Smooth muscle cell (in vitro differentiated cells): ENCODE measurements around the gene NOP56. TPM values are rescaled to one million over a fixed set of nuclear protein-coding genes. Genes with fewer than 3 reads are reported as not detected.

Source experiments
- DNase-seq: peaks from one replicate; lab custom pipeline; 2025; ENCODE audit not compliant: unreplicated experiment; lab: John Stamatoyannopoulos, UW
- H2AFZ ChIP-seq: fragments of 200-600 bp; sonication (generic); 2 replicates; pipeline ENCODE4 v1.6.0; 2016; ENCODE audit warnings: antibody characterized with exemption, low read depth, mild to moderate bottlenecking
- H3F3A ChIP-seq: fragments of 200-600 bp; sonication (generic); 2 replicates; pipeline ENCODE4 v1.6.0; 2017; ENCODE audit warnings: antibody characterized with exemption, low read depth
- H3K27ac ChIP-seq: fragments of 200-600 bp; sonication (generic); 2 replicates; pipeline ENCODE4 v1.5.1; 2016; ENCODE audit warnings: low read depth, mild to moderate bottlenecking
- H3K27me3 ChIP-seq: fragments of 200-600 bp; sonication (generic); 2 replicates; pipeline ENCODE4 v1.6.1; 2016; ENCODE audit warnings: low read depth, mild to moderate bottlenecking
- H3K36me3 ChIP-seq: fragments of 200-600 bp; sonication (generic); 2 replicates; pipeline ENCODE4 v1.5.1; 2016; ENCODE audit warnings: low read depth
- H3K4me1 ChIP-seq: fragments of 200-600 bp; sonication (generic); 2 replicates; pipeline ENCODE4 v1.5.1; 2016; ENCODE audit warnings: low read depth
- H3K4me2 ChIP-seq: fragments of 200-600 bp; sonication (generic); 2 replicates; pipeline ENCODE4 v1.6.0; 2016; ENCODE audit warnings: mild to moderate bottlenecking
- H3K4me3 ChIP-seq: fragments of 200-600 bp; sonication (generic); 2 replicates; pipeline ENCODE4 v1.5.1; 2016; ENCODE audit warnings: mild to moderate bottlenecking
- H3K79me2 ChIP-seq: fragments of 200-600 bp; sonication (generic); 2 replicates; pipeline ENCODE4 v1.6.0; 2016; ENCODE audit warnings: low read depth, mild to moderate bottlenecking
- H3K9ac ChIP-seq: fragments of 200-600 bp; sonication (generic); 2 replicates; pipeline ENCODE4 v1.6.0; 2016; ENCODE audit warnings: low read depth
- H3K9me3 ChIP-seq: fragments of 200-600 bp; sonication (generic); replicated peaks from 2 replicates; pipeline ENCODE4 v1.5.1; 2016; ENCODE audit warnings: low read depth
- H4K20me1 ChIP-seq: fragments of 200-600 bp; sonication (generic); 2 replicates; pipeline ENCODE4 v1.6.0; 2016; ENCODE audit warnings: low read depth
- CTCF ChIP-seq: fragments of 200-600 bp; sonication (generic); IDR thresholded peaks from 2 replicates; pipeline ENCODE4 v1.5.1; 2017; ENCODE audit warnings: borderline replicate concordance, mild to moderate bottlenecking, antibody characterized with exemption; ENCODE audit not compliant: insufficient read depth, poor library complexity, severe bottlenecking
- WGBS: methylation state at CpG from one replicate; pipeline ENCODE4 v1.1.7; 2016; ENCODE audit warnings: low lambda C conversion rate; 5-methylcytosine and 5-hydroxymethylcytosine counted together
- polyA plus RNA-seq: library from polyadenylated mRNA; unstranded; fragments of >200 nt; fragmentation: Nextera tagmentation; extraction: Ambion mirVana; gene quantifications from 2 replicates; pipeline ENCODE4 v1.2.1, GENCODE V29; 2016
- total RNA-seq: library from RNA; depleted of rRNA; stranded (reverse); fragments of >200 nt; gene quantifications from 2 replicates; pipeline ENCODE4 v1.2.3, GENCODE V29; 2014

Gene NOP56
- total and polyA plus RNA-seq, 2 experiments from 2014 or later = 108 to 115 TPM

- H3K4me1 ChIP-seq = no peaks in the 10 kb centered on the region
- H3K79me2 ChIP-seq = no peaks in the 10 kb centered on the region
- no peaks in the 10 kb centered on the region for H3K36me3 ChIP-seq
- no peak overlapping the region for H3K4me3 ChIP-seq
- no peak for TF ChIP-seq CTCF
- WGBS = 81% methylated on average over 3 of the region's 3 CpGs
- H4K20me1 ChIP-seq = no peaks in the 10 kb centered on the region
- H2AFZ ChIP-seq = no peak overlapping the region
- H3K4me2 ChIP-seq = no peak overlapping the region
- peaks cover 11% of the 10 kb centered on the region for H3K9me3 ChIP-seq
- H3K27ac ChIP-seq = no peak overlapping the region
- no peak overlapping the region for H3K9ac ChIP-seq
- DNase-seq = no peak
- no peaks in the 10 kb centered on the region for H3K27me3 ChIP-seq
- H3F3A ChIP-seq = no peaks in the 10 kb centered on the region
These were observed 48.0 kb upstream of the NOP56 start for GRCh38 chr20:2604506-2604835.

GRCh38 chr20:2606507-2607006 is 45.9 kb upstream of the NOP56 start:
- DNase-seq = no peak
- H3K27ac ChIP-seq = no peak overlapping the region
- H3K4me2 ChIP-seq = no peak overlapping the region
- no peaks in the 10 kb centered on the region for H3K4me1 ChIP-seq
- H3K79me2 ChIP-seq = no peaks in the 10 kb centered on the region
- H2AFZ ChIP-seq = no peak overlapping the region
- no peaks in the 10 kb centered on the region for H3F3A ChIP-seq
- no peaks in the 10 kb centered on the region for H3K36me3 ChIP-seq
- TF ChIP-seq CTCF = no peak
- WGBS = 78% methylated on average over 1 of the region's 1 CpG
- H4K20me1 ChIP-seq = no peaks in the 10 kb centered on the region
- no peak overlapping the region for H3K9ac ChIP-seq
- H3K4me3 ChIP-seq = no peak overlapping the region
- H3K9me3 ChIP-seq = peaks cover 11% of the 10 kb centered on the region
- H3K27me3 ChIP-seq = no peaks in the 10 kb centered on the region

GRCh38 chr20:2610326-2610725 is 42.1 kb upstream of the NOP56 start:
- H3K36me3 ChIP-seq = no peaks in the 10 kb centered on the region
- H4K20me1 ChIP-seq = no peaks in the 10 kb centered on the region
- no peaks in the 10 kb centered on the region for H3F3A ChIP-seq
- H3K4me3 ChIP-seq = no peak overlapping the region
- H3K4me2 ChIP-seq = no peak overlapping the region
- no peak for TF ChIP-seq CTCF
- H3K4me1 ChIP-seq = no peaks in the 10 kb centered on the region
- H3K27me3 ChIP-seq = peaks cover 4% of the 10 kb centered on the region
- H3K9me3 ChIP-seq = peaks cover 10% of the 10 kb centered on the region
- H3K9ac ChIP-seq = no peak overlapping the region
- no peaks in the 10 kb centered on the region for H3K79me2 ChIP-seq
- 73% methylated on average over 6 of the region's 6 CpGs for WGBS
- no peak overlapping the region for H2AFZ ChIP-seq
- DNase-seq = no peak
- H3K27ac ChIP-seq = no peak overlapping the region

- H3K9ac ChIP-seq = no peak overlapping the region
- DNase-seq = no peak
- no peak overlapping the region for H3K4me3 ChIP-seq
- H3K9me3 ChIP-seq = peaks cover 4% of the 10 kb centered on the region
- no peaks in the 10 kb centered on the region for H3F3A ChIP-seq
- peaks cover 4% of the 10 kb centered on the region for H3K27me3 ChIP-seq
- H3K36me3 ChIP-seq = no peaks in the 10 kb centered on the region
- no peak overlapping the region for H2AFZ ChIP-seq
- H3K27ac ChIP-seq = no peak overlapping the region
- H4K20me1 ChIP-seq = no peaks in the 10 kb centered on the region
- no peak for TF ChIP-seq CTCF
- no peaks in the 10 kb centered on the region for H3K79me2 ChIP-seq
- WGBS = 62% methylated on average over 6 of the region's 6 CpGs
- H3K4me1 ChIP-seq = no peaks in the 10 kb centered on the region
- no peak overlapping the region for H3K4me2 ChIP-seq
These were observed 41.3 kb upstream of the NOP56 start for GRCh38 chr20:2610941-2611720.
